ENCODE data around the gene BBIP1. TPM values are rescaled to one million over a fixed set of nuclear protein-coding genes. Genes with fewer than 3 reads are reported as not detected.

The BBIP1 gene
- total and polyA plus RNA-seq, 11 donors = 19.3 to 32.4 (median 25.8) TPM

DNA sequence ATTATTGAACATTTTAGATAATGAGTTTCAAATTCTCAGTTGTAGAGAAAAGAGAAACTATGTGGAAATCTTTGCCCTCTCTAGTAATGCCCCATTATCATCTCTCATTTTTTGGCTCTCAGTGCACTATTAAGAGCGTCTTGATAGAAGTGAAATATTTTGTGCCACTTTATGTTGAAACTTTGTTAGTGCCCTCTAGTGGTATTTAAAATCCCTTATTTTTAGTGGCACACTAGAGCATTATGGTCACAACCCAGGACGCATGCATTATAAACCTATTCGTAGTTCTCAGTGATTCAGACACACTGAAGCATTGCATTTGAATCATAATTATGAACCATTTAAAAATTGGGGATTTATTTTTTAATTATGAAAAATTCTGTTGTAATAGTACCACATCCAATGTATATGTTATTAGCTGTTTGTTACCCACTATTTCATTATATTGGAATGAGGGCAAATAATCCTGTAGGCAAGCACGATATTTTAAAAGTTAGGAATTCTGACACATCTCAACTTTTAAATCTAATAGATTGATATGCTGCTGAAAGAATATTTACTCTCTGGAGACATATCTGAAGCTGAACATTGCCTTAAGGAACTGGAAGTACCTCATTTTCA is 25.3 kb downstream of the BBIP1 start:
- TF ChIP-seq, protein P1, sequence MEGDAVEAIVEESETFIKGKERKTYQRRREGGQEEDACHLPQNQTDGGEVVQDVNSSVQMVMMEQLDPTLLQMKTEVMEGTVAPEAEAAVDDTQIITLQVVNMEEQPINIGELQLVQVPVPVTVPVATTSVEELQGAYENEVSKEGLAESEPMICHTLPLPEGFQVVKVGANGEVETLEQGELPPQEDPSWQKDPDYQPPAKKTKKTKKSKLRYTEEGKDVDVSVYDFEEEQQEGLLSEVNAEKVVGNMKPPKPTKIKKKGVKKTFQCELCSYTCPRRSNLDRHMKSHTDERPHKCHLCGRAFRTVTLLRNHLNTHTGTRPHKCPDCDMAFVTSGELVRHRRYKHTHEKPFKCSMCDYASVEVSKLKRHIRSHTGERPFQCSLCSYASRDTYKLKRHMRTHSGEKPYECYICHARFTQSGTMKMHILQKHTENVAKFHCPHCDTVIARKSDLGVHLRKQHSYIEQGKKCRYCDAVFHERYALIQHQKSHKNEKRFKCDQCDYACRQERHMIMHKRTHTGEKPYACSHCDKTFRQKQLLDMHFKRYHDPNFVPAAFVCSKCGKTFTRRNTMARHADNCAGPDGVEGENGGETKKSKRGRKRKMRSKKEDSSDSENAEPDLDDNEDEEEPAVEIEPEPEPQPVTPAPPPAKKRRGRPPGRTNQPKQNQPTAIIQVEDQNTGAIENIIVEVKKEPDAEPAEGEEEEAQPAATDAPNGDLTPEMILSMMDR (IDR thresholded peaks at IDR 0.05) = peak; percentile 47 to 73 (median 66)
- no peak for TF ChIP-seq POLR2A (IDR thresholded peaks at IDR 0.05)
- no peaks in the 10 kb centered on the region for H3K9me3 ChIP-seq
- WGBS, 4 donors = 24 to 32% (median 30%) methylated on average over 4 of the region's 4 CpGs
- intact Hi-C loops (cut with DNase I) = loop anchor here (1.0 to 10.0 kb wide), 10 partner anchors 86 to 289 kb away; no protein-coding TSS in a partner anchor
- peaks cover 0 to 99% (median 89%) of the 10 kb centered on the region in 9 donors for H3K36me3 ChIP-seq
- peaks cover 0 to 13% (median 4%) of the 10 kb centered on the region in 12 donors for H3K4me1 ChIP-seq
- no peak for DNase-seq
- no peaks in the 10 kb centered on the region for H3K27me3 ChIP-seq
- H3K4me3 ChIP-seq = no peak overlapping the region
- ATAC-seq = peak; percentile 47 to 84 (median 77)
- H3K27ac ChIP-seq = peak overlapping the region in 1 of 12 donors; percentile 20

- ATAC-seq (no peak), DNase-seq (no peak)
- peaks cover 0 to 99% (median 89%) of the 10 kb centered on the region in 9 donors for H3K36me3 ChIP-seq
- 86 to 88% (median 87%) methylated on average over 3 of the region's 3 CpGs for WGBS, 4 donors
- H3K4me1 ChIP-seq = peaks cover 0 to 13% (median 4%) of the 10 kb centered on the region in 12 donors
- H3K27me3 ChIP-seq = no peaks in the 10 kb centered on the region
- peak overlapping the region in 1 of 12 donors; percentile 20 for H3K27ac ChIP-seq
- no peak overlapping the region for H3K4me3 ChIP-seq
- no peaks in the 10 kb centered on the region for H3K9me3 ChIP-seq
- TF ChIP-seq, protein P1 (IDR thresholded peaks at IDR 0.05) = no peak
- no peak for TF ChIP-seq POLR2A (IDR thresholded peaks at IDR 0.05)
- intact Hi-C loops (cut with DNase I) = loop anchor here (1.0 to 10.0 kb wide), 10 partner anchors 85 to 288 kb away; no protein-coding TSS in a partner anchor
Measured at GRCh38 chr10:110892602-110893288, 26.2 kb downstream of the BBIP1 start.

DNA sequence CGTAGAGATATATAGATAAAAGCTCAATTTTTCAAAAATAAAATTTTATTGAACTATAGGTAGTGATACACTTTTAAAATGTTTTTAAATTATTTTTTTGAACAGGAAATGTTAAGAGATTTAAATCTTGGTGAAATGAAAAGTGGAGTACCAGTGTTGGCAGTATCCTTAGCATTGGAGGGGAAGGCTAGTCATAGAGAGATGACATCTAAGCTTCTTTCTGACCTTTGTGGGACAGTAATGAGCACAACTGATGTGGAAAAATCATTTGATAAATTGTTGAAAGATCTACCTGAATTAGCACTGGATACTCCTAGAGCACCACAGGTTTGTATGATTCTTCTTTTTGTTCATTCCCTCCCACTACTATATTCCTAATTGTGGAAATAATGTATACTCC is 31.4 kb downstream of the BBIP1 start:
- Histone ChIP-seq H3K4me1 (peaks cover 0 to 20% (median 0%) of the 10 kb centered on the region in 12 donors), H3K4me3 (no peak overlapping the region), H3K27me3 (no peaks in the 10 kb centered on the region), H3K36me3 (peaks cover 0 to 100% (median 97%) of the 10 kb centered on the region in 9 donors), H3K9me3 (no peaks in the 10 kb centered on the region), H3K27ac (no peak overlapping the region)
- no peak for TF ChIP-seq POLR2A (IDR thresholded peaks at IDR 0.05)
- TF ChIP-seq, protein P1 (IDR thresholded peaks at IDR 0.05) = no peak
- intact Hi-C loops (cut with DNase I) = loop anchor here in 2 of 10 donors (5.0 kb wide), 2 partner anchors 80 to 300 kb away; no protein-coding TSS in a partner anchor
- no peak for ATAC-seq
- WGBS, 4 donors = 93 to 99% (median 96%) methylated on average over 1 of the region's 1 CpG
- no peak for DNase-seq

Measured in heart left ventricle (tissue), 16 donors.